Liver (tissue), 9 donors: ENCODE data around the gene CCNB1IP1. TPM values are rescaled to one million over a fixed set of nuclear protein-coding genes. Genes with fewer than 3 reads are reported as not detected.

ENCODE experiments used
- DNase-seq: peaks from one replicate; pipeline ENCODE4 v3.0.0-alpha.2; 2017; ENCODE audit warnings: low spot score
- H3K27ac ChIP-seq, 2 donors: one replicate each; pipeline ENCODE4 v1.7.0; 2013; ENCODE audit warnings: inconsistent platforms in 2 of 2, low read length in 2 of 2, control low read depth in 1 of 2, low read depth in 1 of 2, mild to moderate bottlenecking in 1 of 2
- H3K27me3 ChIP-seq, 4 donors: one replicate each; pipeline versions ENCODE4 v1.6.1 to v1.7.0; 2013; ENCODE audit warnings: low read length in 3 of 4, inconsistent platforms in 1 of 4, mild to moderate bottlenecking in 1 of 4, moderate library complexity in 1 of 4; ENCODE audit not compliant: control insufficient read depth in 4 of 4, insufficient read depth in 4 of 4
- H3K36me3 ChIP-seq, 4 donors: one replicate each; pipeline versions ENCODE4 v1.6.1 to v1.7.0; 2013; ENCODE audit warnings: low read length in 3 of 4, mild to moderate bottlenecking in 3 of 4, low read depth in 1 of 4, moderate library complexity in 1 of 4; ENCODE audit not compliant: control insufficient read depth in 4 of 4, insufficient read depth in 3 of 4
- H3K4me1 ChIP-seq, 4 donors: one replicate each; pipeline versions ENCODE4 v1.6.1 to v1.7.0; 2013; ENCODE audit warnings: low read length in 3 of 4, mild to moderate bottlenecking in 3 of 4, moderate library complexity in 1 of 4; ENCODE audit not compliant: control insufficient read depth in 4 of 4, insufficient read depth in 4 of 4
- H3K4me3 ChIP-seq, 3 donors: one replicate each; pipeline versions ENCODE4 v1.6.1 to v1.7.0; 2013; ENCODE audit warnings: low read length in 3 of 3, control low read depth in 1 of 3, low read depth in 1 of 3, mild to moderate bottlenecking in 1 of 3
- H3K9ac ChIP-seq, 2 donors: one replicate each; pipeline ENCODE4 v1.7.0; 2013; ENCODE audit warnings: low read length in 2 of 2, mild to moderate bottlenecking in 2 of 2, moderate library complexity in 2 of 2, control low read depth in 1 of 2, low read depth in 1 of 2
- H3K9me3 ChIP-seq, 4 donors: one replicate each; pipeline versions ENCODE4 v1.6.1 to v1.7.0; 2013; ENCODE audit warnings: low read length in 3 of 4; ENCODE audit not compliant: control insufficient read depth in 4 of 4
- EGR1 ChIP-seq, 2 donors: IDR thresholded peaks; 2 replicates each; pipeline ENCODE4 v1.6.1; 2016 to 2018; ENCODE audit warnings: antibody characterized with exemption in 2 of 2, low read depth in 2 of 2
- FOXA1 ChIP-seq: IDR thresholded peaks from 2 replicates; pipeline ENCODE4 v1.6.1; 2016; ENCODE audit warnings: antibody characterized with exemption
- FOXA2 ChIP-seq: IDR thresholded peaks from 2 replicates; pipeline ENCODE4 v1.6.1; 2016; ENCODE audit warnings: antibody characterized with exemption
- GABPA ChIP-seq, 2 donors: IDR thresholded peaks in 1 of 2; conservative IDR thresholded peaks in 1 of 2; 2 replicates each; pipeline ENCODE4 v1.6.1; 2016; ENCODE audit warnings: antibody characterized with exemption in 2 of 2, mild to moderate bottlenecking in 1 of 2, moderate library complexity in 1 of 2
- HNF4A ChIP-seq, 2 donors: conservative IDR thresholded peaks; 2 replicates each; pipeline ENCODE4 v1.6.1; 2016; ENCODE audit warnings: antibody characterized with exemption in 2 of 2, mild to moderate bottlenecking in 2 of 2
- HNF4G ChIP-seq: IDR thresholded peaks from 2 replicates; pipeline ENCODE4 v1.6.1; 2016; ENCODE audit warnings: antibody characterized with exemption
- JUND ChIP-seq, 2 donors: IDR thresholded peaks; 2 replicates each; pipeline ENCODE4 v1.6.1; 2016; ENCODE audit warnings: antibody characterized with exemption in 2 of 2
- NR2F2 ChIP-seq: IDR thresholded peaks from 2 replicates; pipeline ENCODE4 v1.6.1; 2016; ENCODE audit warnings: antibody characterized with exemption
- RAD21 ChIP-seq, 2 donors: IDR thresholded peaks; 2 replicates each; pipeline ENCODE4 v1.6.1; 2016; ENCODE audit warnings: antibody characterized with exemption in 2 of 2, mild to moderate bottlenecking in 2 of 2
- RXRA ChIP-seq, 2 donors: IDR thresholded peaks; 2 replicates each; pipeline ENCODE4 v1.6.1; 2017 to 2018; ENCODE audit warnings: antibody characterized with exemption in 2 of 2, mild to moderate bottlenecking in 1 of 2
- SP1 ChIP-seq: IDR thresholded peaks from 2 replicates; pipeline ENCODE4 v1.6.1; 2018; ENCODE audit warnings: antibody characterized with exemption, mild to moderate bottlenecking
- TAF1 ChIP-seq: conservative IDR thresholded peaks from 2 replicates; pipeline ENCODE4 v1.6.1; 2016; ENCODE audit warnings: antibody characterized with exemption, mild to moderate bottlenecking
- YY1 ChIP-seq: IDR thresholded peaks from 2 replicates; pipeline ENCODE4 v1.6.1; 2016; ENCODE audit warnings: antibody characterized with exemption, mild to moderate bottlenecking
- WGBS: extraction: QIAGEN DNeasy Blood & Tissue Kit; methylation state at CpG from one replicate; pipeline ENCODE4 v1.1.7; 2013; 5-methylcytosine and 5-hydroxymethylcytosine counted together
- polyA plus RNA-seq, 2 donors: library from polyadenylated mRNA; stranded (reverse) in 1 of 2; unstranded in 1 of 2; fragments of 200-250 nt in 1 of 2; fragments of >200 nt in 1 of 2; fragmentation: Nextera tagmentation in 1 of 2; extraction: Ambion mirVana in 1 of 2; gene quantifications; one replicate each; pipeline versions ENCODE4 v1.2.1 to v1.2.3, GENCODE V29; 2013 to 2015
- total RNA-seq, 2 donors: library from RNA; depleted of rRNA; stranded (reverse); fragments of >200 nt; gene quantifications; one replicate each; pipeline ENCODE4 v1.2.3, GENCODE V29; 2014
- TF ChIP-seq, protein P1 (sequence below): IDR thresholded peaks from 2 replicates; pipeline ENCODE4 v1.6.1; 2016; ENCODE audit warnings: antibody characterized with exemption
- TF ChIP-seq, protein P2 (sequence below): IDR thresholded peaks from 2 replicates; pipeline ENCODE4 v1.6.1; 2016; ENCODE audit warnings: antibody characterized with exemption
- TF ChIP-seq, protein P3 (sequence below): IDR thresholded peaks from 2 replicates; pipeline ENCODE4 v1.6.1; 2016; ENCODE audit warnings: antibody characterized with exemption
- TF ChIP-seq, protein P4 (sequence below): IDR thresholded peaks from 2 replicates; pipeline ENCODE4 v1.6.1; 2016; ENCODE audit warnings: antibody characterized with exemption, mild to moderate bottlenecking
- TF ChIP-seq, protein P5 (sequence below): fragments of 150-350 bp; IDR thresholded peaks from 2 replicates; pipeline ENCODE4 v1.5.1; 2017; ENCODE audit warnings: improper control_type of control experiment, low read depth, low read length; ENCODE audit not compliant: missing input control
- donor health status: healthy.
- donor health status: healthy.
- donor health status: healthy.
- donor health status: healthy.
- donor health status: healthy.

The CCNB1IP1 gene
- total and polyA plus RNA-seq, 4 donors = 14.5 to 31.0 (median 15.7) TPM

DNA sequence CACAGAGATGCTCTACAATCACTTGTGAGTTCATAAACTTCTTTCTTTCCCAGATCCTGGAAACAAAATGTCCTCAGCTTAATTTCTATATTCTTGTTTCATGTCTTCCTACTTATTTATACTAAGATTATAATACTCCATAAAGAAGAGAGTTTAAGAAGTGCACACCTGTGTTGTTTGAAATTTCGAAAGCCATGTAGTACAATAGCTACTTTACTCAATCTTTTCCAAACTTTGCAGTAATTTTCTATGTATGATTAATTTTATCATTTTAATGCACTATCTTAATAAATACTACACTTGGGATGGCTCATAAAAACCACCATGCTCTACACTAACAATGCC, 27.0 kb downstream of the CCNB1IP1 start:
- no peak overlapping the region for H3K9ac ChIP-seq
- H3K4me3 ChIP-seq = peak overlapping the region in 1 of 3 donors; percentile 100
- 100% methylated on average over 1 of the region's 1 CpG for WGBS
- TF ChIP-seq, protein P1, sequence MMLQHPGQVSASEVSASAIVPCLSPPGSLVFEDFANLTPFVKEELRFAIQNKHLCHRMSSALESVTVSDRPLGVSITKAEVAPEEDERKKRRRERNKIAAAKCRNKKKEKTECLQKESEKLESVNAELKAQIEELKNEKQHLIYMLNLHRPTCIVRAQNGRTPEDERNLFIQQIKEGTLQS = no peak
- TF ChIP-seq SP1 = peak; percentile 0
- DNase-seq = no peak
- H3K36me3 ChIP-seq = peaks cover 0 to 6% (median 2%) of the 10 kb centered on the region in 4 donors
- H3K27ac ChIP-seq = no peak overlapping the region
- peaks cover 1 to 14% (median 12%) of the 10 kb centered on the region in 4 donors for H3K4me1 ChIP-seq
- no peaks in the 10 kb centered on the region for H3K9me3 ChIP-seq
- H3K27me3 ChIP-seq = no peaks in the 10 kb centered on the region

DNA sequence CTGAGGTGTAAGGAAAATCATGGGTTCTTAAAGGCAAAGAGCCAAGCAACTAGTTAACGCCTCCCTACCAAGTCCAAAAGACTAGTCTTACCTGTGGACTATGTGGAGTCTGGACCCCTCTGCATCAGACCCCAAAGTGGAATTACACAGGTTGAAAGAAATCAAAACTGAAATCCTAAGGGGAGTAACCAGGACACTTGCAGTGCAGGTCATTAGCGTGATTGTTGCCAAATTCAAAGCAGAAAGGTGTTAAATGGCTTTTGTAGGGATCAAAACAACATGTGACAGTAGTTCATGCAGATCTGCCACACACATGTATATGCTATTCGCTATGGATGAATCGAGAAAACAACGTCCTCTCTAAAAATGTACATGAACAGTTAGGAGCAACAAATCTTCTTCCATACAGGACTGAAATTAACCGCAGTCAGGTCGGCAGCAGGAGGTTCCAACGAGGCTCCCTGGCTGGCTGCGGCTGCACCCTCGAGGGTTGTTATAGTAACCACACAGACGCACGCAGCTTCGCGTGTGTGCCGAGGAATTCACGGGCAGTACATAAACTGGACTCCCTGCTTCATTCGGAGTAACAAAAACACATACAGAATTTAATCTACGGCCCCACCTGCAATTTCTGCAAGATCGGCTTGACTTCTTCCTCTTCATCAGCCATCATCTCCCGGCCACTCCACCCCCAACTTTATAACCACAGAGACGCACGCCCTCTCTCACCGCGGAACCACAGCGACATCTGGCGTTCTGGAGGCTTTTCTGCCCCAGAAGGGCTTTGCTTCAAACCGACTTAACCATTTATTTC, 27.6 kb downstream of the CCNB1IP1 start, which contains the start of gene TTC5:
Gene TTC5 (minus strand): TSS at position 687 of the 814 bp plus-strand sequence. CDS start 14 bp downstream, at position 673.
- peaks cover 1 to 14% (median 12%) of the 10 kb centered on the region in 4 donors for H3K4me1 ChIP-seq
- no peaks in the 10 kb centered on the region for H3K9me3 ChIP-seq
- no peaks in the 10 kb centered on the region for H3K27me3 ChIP-seq
- peak within 1 kb of the TSS; percentile 44 to 93 for H3K9ac ChIP-seq
- TF ChIP-seq SP1 = peak; percentile 45
- peak; percentile 35 to 39 for TF ChIP-seq RXRA (IDR thresholded peaks at IDR 0.05)
- no peak for TF ChIP-seq HNF4G
- TF ChIP-seq, protein P2, sequence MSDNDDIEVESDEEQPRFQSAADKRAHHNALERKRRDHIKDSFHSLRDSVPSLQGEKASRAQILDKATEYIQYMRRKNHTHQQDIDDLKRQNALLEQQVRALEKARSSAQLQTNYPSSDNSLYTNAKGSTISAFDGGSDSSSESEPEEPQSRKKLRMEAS = peak; percentile 79
- no peak for TF ChIP-seq TAF1
- TF ChIP-seq, protein P3, sequence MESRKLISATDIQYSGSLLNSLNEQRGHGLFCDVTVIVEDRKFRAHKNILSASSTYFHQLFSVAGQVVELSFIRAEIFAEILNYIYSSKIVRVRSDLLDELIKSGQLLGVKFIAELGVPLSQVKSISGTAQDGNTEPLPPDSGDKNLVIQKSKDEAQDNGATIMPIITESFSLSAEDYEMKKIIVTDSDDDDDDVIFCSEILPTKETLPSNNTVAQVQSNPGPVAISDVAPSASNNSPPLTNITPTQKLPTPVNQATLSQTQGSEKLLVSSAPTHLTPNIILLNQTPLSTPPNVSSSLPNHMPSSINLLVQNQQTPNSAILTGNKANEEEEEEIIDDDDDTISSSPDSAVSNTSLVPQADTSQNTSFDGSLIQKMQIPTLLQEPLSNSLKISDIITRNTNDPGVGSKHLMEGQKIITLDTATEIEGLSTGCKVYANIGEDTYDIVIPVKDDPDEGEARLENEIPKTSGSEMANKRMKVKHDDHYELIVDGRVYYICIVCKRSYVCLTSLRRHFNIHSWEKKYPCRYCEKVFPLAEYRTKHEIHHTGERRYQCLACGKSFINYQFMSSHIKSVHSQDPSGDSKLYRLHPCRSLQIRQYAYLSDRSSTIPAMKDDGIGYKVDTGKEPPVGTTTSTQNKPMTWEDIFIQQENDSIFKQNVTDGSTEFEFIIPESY = peak; percentile 27
- TF ChIP-seq, protein P4, sequence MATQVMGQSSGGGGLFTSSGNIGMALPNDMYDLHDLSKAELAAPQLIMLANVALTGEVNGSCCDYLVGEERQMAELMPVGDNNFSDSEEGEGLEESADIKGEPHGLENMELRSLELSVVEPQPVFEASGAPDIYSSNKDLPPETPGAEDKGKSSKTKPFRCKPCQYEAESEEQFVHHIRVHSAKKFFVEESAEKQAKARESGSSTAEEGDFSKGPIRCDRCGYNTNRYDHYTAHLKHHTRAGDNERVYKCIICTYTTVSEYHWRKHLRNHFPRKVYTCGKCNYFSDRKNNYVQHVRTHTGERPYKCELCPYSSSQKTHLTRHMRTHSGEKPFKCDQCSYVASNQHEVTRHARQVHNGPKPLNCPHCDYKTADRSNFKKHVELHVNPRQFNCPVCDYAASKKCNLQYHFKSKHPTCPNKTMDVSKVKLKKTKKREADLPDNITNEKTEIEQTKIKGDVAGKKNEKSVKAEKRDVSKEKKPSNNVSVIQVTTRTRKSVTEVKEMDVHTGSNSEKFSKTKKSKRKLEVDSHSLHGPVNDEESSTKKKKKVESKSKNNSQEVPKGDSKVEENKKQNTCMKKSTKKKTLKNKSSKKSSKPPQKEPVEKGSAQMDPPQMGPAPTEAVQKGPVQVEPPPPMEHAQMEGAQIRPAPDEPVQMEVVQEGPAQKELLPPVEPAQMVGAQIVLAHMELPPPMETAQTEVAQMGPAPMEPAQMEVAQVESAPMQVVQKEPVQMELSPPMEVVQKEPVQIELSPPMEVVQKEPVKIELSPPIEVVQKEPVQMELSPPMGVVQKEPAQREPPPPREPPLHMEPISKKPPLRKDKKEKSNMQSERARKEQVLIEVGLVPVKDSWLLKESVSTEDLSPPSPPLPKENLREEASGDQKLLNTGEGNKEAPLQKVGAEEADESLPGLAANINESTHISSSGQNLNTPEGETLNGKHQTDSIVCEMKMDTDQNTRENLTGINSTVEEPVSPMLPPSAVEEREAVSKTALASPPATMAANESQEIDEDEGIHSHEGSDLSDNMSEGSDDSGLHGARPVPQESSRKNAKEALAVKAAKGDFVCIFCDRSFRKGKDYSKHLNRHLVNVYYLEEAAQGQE = peak; percentile 51
- TF ChIP-seq JUND (IDR thresholded peaks at IDR 0.05) = no peak
- peak; percentile 70 to 76 for TF ChIP-seq RAD21 (IDR thresholded peaks at IDR 0.05)
- no peak for TF ChIP-seq NR2F2
- peak in 1 of 2 donors; percentile 56 for TF ChIP-seq GABPA (IDR thresholded peaks at IDR 0.05 in 1 of 2, conservative IDR thresholded peaks at IDR 0.05 in 1 of 2)
- TF ChIP-seq FOXA1 = peak; percentile 21
- peak in 1 of 2 donors; percentile 6 for TF ChIP-seq HNF4A (conservative IDR thresholded peaks at IDR 0.05)
- TF ChIP-seq YY1 = peak; percentile 92
- no peak for TF ChIP-seq FOXA2
- TF ChIP-seq, protein P1 = no peak
- TF ChIP-seq EGR1 (IDR thresholded peaks at IDR 0.05; ENCODE audit: low read depth in 2 of 2) = no peak
- TF ChIP-seq, protein P5, sequence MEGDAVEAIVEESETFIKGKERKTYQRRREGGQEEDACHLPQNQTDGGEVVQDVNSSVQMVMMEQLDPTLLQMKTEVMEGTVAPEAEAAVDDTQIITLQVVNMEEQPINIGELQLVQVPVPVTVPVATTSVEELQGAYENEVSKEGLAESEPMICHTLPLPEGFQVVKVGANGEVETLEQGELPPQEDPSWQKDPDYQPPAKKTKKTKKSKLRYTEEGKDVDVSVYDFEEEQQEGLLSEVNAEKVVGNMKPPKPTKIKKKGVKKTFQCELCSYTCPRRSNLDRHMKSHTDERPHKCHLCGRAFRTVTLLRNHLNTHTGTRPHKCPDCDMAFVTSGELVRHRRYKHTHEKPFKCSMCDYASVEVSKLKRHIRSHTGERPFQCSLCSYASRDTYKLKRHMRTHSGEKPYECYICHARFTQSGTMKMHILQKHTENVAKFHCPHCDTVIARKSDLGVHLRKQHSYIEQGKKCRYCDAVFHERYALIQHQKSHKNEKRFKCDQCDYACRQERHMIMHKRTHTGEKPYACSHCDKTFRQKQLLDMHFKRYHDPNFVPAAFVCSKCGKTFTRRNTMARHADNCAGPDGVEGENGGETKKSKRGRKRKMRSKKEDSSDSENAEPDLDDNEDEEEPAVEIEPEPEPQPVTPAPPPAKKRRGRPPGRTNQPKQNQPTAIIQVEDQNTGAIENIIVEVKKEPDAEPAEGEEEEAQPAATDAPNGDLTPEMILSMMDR = peak; percentile 92
- peak; percentile 94 for DNase-seq
- peak within 1 kb of the TSS in 1 of 2 donors; percentile 16 for H3K27ac ChIP-seq
- H3K4me3 ChIP-seq = peak within 1 kb of the TSS; percentile 64 to 100 (median 95)
- WGBS = under 1% methylated on average over 27 of the region's 27 CpGs
- H3K36me3 ChIP-seq = peaks cover 0 to 12% (median 4%) of the 10 kb centered on the region in 4 donors
